ENCODE measurements around the gene SNAP91. TPM values are rescaled to one million over a fixed set of nuclear protein-coding genes. Genes with fewer than 3 reads are reported as not detected.
"Not testable (repeated sequence)": the region's sequence is repeated elsewhere in the genome, so short reads cannot be mapped to it uniquely, and the experiment has no call there.

SNAP91 gene
- total and polyA plus RNA-seq, 9 of the 15 experiments (the other 6 are each of a cell fraction or from before 2014, with no cell fraction given), result not detected

DNA sequence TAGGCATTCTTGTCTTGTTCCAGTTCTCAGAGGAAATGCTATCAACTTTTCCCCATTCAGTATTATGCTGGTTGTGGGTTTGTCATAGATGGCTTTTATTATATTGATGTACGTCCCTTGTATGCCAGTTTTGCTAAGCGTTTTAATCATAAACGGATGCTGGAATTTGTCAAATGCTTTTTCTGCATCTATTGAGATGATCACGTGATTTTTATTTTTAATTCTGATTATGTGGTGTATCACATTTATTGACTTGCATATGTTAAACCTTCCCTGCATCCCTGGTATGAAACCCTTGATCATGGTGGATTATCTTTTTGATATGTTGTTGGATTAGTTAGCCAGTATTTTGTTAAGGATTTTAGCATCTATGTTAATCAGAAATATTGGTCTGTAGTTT lies 79.0 kb downstream of the SNAP91 start:
- H4K20me1 ChIP-seq (replicated peaks; ENCODE audit: control insufficient read depth, insufficient read depth, low read length); H3K4me3 ChIP-seq; H2AFZ ChIP-seq (ENCODE audit: low read depth, low read length); H3K4me1 ChIP-seq (replicated peaks in 1 of 2; ENCODE audit: control insufficient read depth in 2 of 2, insufficient read depth in 2 of 2, low read length in 2 of 2); H3K27me3 ChIP-seq (ENCODE audit: control insufficient read depth in 2 of 2, insufficient read depth in 2 of 2, low read length in 2 of 2); H3K9me1 ChIP-seq (ENCODE audit: control insufficient read depth, insufficient read depth, low read length); DNase-seq (ENCODE audit: extremely low read depth in 1 of 4, low spot score in 3 of 4); H3K4me2 ChIP-seq (ENCODE audit: insufficient read depth, low read length); FAIRE-seq; intact Hi-C loops (cut with micrococcal nuclease); POLR2A ChIA-PET; H3K9ac ChIP-seq (ENCODE audit: insufficient read depth in 1 of 2, low read depth in 2 of 2, low read length in 2 of 2); in situ Hi-C loops (cut with MboI); H3K9me3 ChIP-seq (replicated peaks; ENCODE audit: control insufficient read depth, insufficient read depth, low read depth, low read length); CTCF ChIA-PET (ENCODE audit: low intra/inter-chr PET ratio); H3K79me2 ChIP-seq (ENCODE audit: control insufficient read depth, insufficient read depth, low read length); ATAC-seq; BruUV-seq (replicated peaks); H3K36me3 ChIP-seq (ENCODE audit: control insufficient read depth, insufficient read depth, low read length); H3K27ac ChIP-seq (ENCODE audit: extremely low read depth, low read depth, low read length): not testable (repeated sequence)
- TF ChIP-seq, protein P1, sequence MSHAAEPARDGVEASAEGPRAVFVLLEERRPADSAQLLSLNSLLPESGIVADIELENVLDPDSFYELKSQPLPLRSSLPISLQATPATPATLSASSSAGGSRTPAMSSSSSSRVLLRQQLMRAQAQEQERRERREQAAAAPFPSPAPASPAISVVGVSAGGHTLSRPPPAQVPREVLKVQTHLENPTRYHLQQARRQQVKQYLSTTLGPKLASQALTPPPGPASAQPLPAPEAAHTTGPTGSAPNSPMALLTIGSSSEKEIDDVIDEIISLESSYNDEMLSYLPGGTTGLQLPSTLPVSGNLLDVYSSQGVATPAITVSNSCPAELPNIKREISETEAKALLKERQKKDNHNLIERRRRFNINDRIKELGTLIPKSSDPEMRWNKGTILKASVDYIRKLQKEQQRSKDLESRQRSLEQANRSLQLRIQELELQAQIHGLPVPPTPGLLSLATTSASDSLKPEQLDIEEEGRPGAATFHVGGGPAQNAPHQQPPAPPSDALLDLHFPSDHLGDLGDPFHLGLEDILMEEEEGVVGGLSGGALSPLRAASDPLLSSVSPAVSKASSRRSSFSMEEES (CRISPR knock-in tag; IDR thresholded peaks at IDR 0.05), result peak; percentile 89
- 0% methylated on average over 4 of the region's 4 CpGs for whole genome bisulfite sequencing (ENCODE audit: insufficient coverage, low coverage, missing lambda C conversion rate)

Data from K562 (cell line).